Measurements from ENCODE around the gene WDR7. TPM values are rescaled to one million over a fixed set of nuclear protein-coding genes. Genes with fewer than 3 reads are reported as not detected.

The WDR7 gene
- total and polyA plus RNA-seq, 2 experiments from 2014 or later, result 9.8 to 15.0 TPM

GRCh38 chr18:56639571-56639970, 11.6 kb upstream of the WDR7 start:
- DNase-seq (ENCODE audit: low read depth in 1 of 2, low spot score in 1 of 2), result no peak
- no peak overlapping the region for H3K4me3 ChIP-seq
- peaks cover 8% of the 10 kb centered on the region for H3K4me1 ChIP-seq (ENCODE audit: low read depth)
- TF ChIP-seq, protein P1, sequence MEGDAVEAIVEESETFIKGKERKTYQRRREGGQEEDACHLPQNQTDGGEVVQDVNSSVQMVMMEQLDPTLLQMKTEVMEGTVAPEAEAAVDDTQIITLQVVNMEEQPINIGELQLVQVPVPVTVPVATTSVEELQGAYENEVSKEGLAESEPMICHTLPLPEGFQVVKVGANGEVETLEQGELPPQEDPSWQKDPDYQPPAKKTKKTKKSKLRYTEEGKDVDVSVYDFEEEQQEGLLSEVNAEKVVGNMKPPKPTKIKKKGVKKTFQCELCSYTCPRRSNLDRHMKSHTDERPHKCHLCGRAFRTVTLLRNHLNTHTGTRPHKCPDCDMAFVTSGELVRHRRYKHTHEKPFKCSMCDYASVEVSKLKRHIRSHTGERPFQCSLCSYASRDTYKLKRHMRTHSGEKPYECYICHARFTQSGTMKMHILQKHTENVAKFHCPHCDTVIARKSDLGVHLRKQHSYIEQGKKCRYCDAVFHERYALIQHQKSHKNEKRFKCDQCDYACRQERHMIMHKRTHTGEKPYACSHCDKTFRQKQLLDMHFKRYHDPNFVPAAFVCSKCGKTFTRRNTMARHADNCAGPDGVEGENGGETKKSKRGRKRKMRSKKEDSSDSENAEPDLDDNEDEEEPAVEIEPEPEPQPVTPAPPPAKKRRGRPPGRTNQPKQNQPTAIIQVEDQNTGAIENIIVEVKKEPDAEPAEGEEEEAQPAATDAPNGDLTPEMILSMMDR (IDR thresholded peaks at IDR 0.05; ENCODE audit: low read depth, low read length), result no peak
- H3K9me3 ChIP-seq (ENCODE audit: low read depth), result no peaks in the 10 kb centered on the region
- no peak overlapping the region for H3K27ac ChIP-seq
- no peaks in the 10 kb centered on the region for H3K36me3 ChIP-seq
- H3K27me3 ChIP-seq, result no peaks in the 10 kb centered on the region

- no peak overlapping the region for H3K4me3 ChIP-seq
- TF ChIP-seq, protein P1 (IDR thresholded peaks at IDR 0.05; ENCODE audit: low read depth, low read length), result no peak
- H3K36me3 ChIP-seq, result no peaks in the 10 kb centered on the region
- no peaks in the 10 kb centered on the region for H3K27me3 ChIP-seq
- H3K4me1 ChIP-seq (ENCODE audit: low read depth), result peaks cover 4% of the 10 kb centered on the region
- peak in 1 of 2 donors; percentile 44 for DNase-seq (ENCODE audit: low read depth in 1 of 2, low spot score in 1 of 2)
- H3K27ac ChIP-seq, result no peak overlapping the region
- H3K9me3 ChIP-seq (ENCODE audit: low read depth), result no peaks in the 10 kb centered on the region
Measured at GRCh38 chr18:56641714-56642337, 9.3 kb upstream of the WDR7 start.

DNA sequence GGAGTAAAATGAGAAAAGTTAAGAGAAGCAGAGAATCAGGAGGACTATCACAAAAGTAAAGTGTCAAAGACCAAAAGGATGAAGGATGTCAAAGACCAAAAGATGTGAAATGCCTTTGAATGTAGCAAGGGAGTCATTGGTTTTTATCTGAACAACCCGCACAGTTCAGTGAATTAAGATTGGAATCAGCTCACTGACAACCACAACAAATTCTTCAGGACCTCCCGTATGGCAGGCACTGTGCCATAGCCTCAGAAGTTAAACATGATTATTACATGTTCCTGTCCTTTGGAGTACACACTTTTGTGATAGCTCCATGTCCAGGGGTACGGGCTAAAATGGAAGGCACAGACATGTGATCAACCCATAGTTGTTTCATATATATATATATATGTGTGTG, 7.8 kb upstream of the WDR7 start:
- H3K4me3 ChIP-seq, result no peak overlapping the region

DNA sequence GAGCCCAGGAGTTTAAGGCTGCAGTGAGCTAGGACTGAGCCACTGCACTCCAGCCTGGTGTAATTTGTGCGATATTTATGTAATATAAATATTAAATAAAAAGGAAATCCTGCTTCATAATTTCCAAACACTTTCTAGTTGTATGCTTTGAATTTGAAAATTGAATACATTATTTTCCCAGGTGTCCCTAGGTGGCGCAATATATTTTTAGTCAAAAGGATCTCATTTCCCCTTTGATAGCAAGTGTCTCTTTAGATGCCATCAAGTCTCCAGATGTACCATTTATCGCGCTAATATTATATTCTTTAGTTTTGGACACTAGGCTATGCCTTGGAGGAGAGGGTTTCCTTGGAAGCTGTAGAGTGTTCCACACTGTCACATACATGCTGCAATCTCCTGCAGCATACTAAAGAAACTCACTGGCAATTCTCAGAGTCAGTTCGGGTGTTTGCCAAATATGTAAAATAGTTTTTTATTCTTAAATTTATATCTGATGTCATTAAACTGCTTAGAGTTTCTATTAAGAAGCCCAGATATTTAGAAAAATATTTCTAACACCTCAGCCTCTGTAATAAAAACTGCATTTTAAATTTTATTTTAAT, 5.6 kb upstream of the WDR7 start:
- peak; percentile 6 to 18 for DNase-seq (ENCODE audit: low read depth in 1 of 2, low spot score in 1 of 2)
- no peak overlapping the region for H3K27ac ChIP-seq
- no peaks in the 10 kb centered on the region for H3K36me3 ChIP-seq
- no peaks in the 10 kb centered on the region for H3K27me3 ChIP-seq
- no peak overlapping the region for H3K4me3 ChIP-seq
- no peaks in the 10 kb centered on the region for H3K9me3 ChIP-seq (ENCODE audit: low read depth)
- TF ChIP-seq, protein P1 (IDR thresholded peaks at IDR 0.05; ENCODE audit: low read depth, low read length), result peak; percentile 50
- H3K4me1 ChIP-seq (ENCODE audit: low read depth), result peaks cover 3% of the 10 kb centered on the region

More for the DNA sequence above, 7.8 kb upstream of the WDR7 start:
- no peaks in the 10 kb centered on the region for H3K27me3 ChIP-seq
- H3K27ac ChIP-seq, result no peak overlapping the region
- TF ChIP-seq, protein P1 (IDR thresholded peaks at IDR 0.05; ENCODE audit: low read depth, low read length), result no peak
- DNase-seq (ENCODE audit: low read depth in 1 of 2, low spot score in 1 of 2), result no peak
- H3K36me3 ChIP-seq, result no peaks in the 10 kb centered on the region
- H3K9me3 ChIP-seq (ENCODE audit: low read depth), result no peaks in the 10 kb centered on the region
- no peaks in the 10 kb centered on the region for H3K4me1 ChIP-seq (ENCODE audit: low read depth)

DNA sequence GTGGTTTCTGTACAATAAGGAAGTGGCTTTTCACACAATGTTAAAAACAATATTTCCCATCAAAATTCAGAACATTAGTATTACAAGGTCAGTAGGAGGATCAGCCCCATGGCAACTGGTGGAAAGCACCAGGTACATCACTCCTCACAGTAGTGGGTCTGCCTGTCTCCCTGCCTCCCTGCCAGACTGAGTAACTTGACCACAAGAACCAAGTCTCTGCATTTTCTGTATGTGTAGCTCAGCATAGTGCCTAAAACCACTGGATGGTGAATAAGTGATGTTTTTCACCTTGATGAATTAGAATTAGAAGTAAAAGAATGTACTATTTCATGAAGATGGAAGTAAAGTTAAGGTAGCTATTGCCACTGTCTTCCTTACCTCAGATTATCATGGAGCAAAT, 4.1 kb upstream of the WDR7 start:
- no peaks in the 10 kb centered on the region for H3K27me3 ChIP-seq
- DNase-seq (ENCODE audit: low read depth in 1 of 2, low spot score in 1 of 2), result no peak
- TF ChIP-seq, protein P1 (IDR thresholded peaks at IDR 0.05; ENCODE audit: low read depth, low read length), result no peak

More for the DNA sequence above, 4.1 kb upstream of the WDR7 start:
- Histone ChIP-seq H3K27ac (no peak overlapping the region), H3K4me3 (no peak overlapping the region), H3K4me1 (ENCODE audit: low read depth) (peaks cover 7% of the 10 kb centered on the region), H3K9me3 (ENCODE audit: low read depth) (no peaks in the 10 kb centered on the region), H3K36me3 (no peaks in the 10 kb centered on the region)
